SU-DHL-6 (cell line): ENCODE measurements around the gene CLCA1.

ENCODE experiments used
- CTCF ChIP-seq: fragments of 200-600 bp; sonication (generic); IDR thresholded peaks from one replicate; pipeline ENCODE4 v1.5.1; 2017; ENCODE audit warnings: antibody characterized with exemption, mild to moderate bottlenecking, low read length, moderate library complexity; ENCODE audit not compliant: insufficient read depth, poor library complexity, severe bottlenecking
- EZH2phosphoT487 ChIP-seq: fragments of 200-600 bp; sonication (generic), shearing (Covaris generic); conservative IDR thresholded peaks from 2 replicates; pipeline ENCODE4 v1.6.1; 2018; ENCODE audit warnings: mild to moderate bottlenecking, antibody characterized with exemption, low read length, moderate library complexity, mixed read lengths

- TF ChIP-seq EZH2phosphoT487 (no peak), CTCF (no peak)
These were observed 47.0 kb upstream of the CLCA1 start for GRCh38 chr1:86421601-86422280.
